GM12875 (cell line): ENCODE results near the gene NUDT12.

Source experiments
- H3K4me3 ChIP-seq: one replicate; pipeline ENCODE4 v1.5.1; 2011; ENCODE audit warnings: low read depth, low read length, control low read depth
- TF ChIP-seq, protein P1 (sequence below): IDR thresholded peaks from 2 replicates; pipeline ENCODE4 v1.5.1; 2011; ENCODE audit warnings: low read depth, mild to moderate bottlenecking, control low read depth, inconsistent platforms, low read length, moderate library complexity, borderline replicate concordance; ENCODE audit not compliant: insufficient read depth

NUDT12 gene

DNA sequence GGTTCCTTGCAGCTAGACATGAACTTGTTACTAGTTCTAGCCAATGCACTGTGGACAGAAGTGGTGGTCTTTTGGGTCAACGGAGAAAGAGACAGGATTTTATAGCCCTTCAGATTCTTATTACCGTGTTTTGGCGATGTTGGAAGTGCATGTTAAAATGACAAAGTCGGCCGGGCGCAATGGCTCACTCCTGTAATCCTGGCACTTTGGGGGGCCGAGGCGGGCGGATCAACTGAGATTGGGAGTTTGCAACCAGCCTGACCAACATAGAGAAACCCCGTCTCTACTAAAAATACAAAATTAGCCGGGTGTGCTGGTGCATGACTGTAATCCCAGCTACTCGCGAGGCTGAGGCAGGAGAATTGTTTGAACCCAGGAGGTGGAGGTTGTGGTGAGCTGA is 9.1 kb upstream of the NUDT12 start:
- H3K4me3 ChIP-seq: no peak overlapping the region
- TF ChIP-seq, protein P1, sequence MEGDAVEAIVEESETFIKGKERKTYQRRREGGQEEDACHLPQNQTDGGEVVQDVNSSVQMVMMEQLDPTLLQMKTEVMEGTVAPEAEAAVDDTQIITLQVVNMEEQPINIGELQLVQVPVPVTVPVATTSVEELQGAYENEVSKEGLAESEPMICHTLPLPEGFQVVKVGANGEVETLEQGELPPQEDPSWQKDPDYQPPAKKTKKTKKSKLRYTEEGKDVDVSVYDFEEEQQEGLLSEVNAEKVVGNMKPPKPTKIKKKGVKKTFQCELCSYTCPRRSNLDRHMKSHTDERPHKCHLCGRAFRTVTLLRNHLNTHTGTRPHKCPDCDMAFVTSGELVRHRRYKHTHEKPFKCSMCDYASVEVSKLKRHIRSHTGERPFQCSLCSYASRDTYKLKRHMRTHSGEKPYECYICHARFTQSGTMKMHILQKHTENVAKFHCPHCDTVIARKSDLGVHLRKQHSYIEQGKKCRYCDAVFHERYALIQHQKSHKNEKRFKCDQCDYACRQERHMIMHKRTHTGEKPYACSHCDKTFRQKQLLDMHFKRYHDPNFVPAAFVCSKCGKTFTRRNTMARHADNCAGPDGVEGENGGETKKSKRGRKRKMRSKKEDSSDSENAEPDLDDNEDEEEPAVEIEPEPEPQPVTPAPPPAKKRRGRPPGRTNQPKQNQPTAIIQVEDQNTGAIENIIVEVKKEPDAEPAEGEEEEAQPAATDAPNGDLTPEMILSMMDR: no peak

DNA sequence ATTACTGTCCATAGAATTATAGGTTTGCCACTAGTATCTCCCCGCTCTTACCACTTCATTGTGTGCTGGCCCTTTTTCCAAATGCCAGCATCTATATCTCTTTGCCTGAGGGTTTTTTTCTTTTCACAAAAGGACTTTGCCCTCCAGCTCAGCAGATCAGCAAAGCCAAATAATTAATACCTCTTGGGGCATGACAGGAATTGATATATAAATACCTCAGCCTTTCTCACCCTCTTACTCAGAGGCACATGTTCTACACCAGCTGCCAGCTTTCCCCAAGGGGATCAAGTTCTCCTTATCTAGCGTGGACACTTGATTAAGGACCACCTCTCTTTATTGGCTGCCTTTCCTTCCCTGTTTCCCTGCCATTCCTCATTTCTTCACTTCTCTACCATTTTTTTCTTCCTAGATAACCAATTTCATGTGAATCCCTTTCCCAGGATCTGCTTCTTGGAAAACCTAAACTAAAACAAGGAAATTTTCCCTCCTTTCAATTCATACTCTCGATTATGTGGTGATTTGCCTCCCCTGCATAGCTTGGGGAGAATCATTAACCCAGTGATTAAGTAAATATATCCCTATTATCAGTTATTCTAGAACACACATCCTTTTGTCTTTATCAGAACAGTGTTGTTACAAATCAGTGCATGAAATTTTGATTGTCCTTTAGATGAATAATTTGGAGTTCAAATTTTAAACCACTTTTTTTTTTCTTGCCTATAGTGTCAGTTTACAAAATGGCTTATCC is 6.9 kb upstream of the NUDT12 start:
- no peak overlapping the region for H3K4me3 ChIP-seq
- TF ChIP-seq, protein P1: no peak

DNA sequence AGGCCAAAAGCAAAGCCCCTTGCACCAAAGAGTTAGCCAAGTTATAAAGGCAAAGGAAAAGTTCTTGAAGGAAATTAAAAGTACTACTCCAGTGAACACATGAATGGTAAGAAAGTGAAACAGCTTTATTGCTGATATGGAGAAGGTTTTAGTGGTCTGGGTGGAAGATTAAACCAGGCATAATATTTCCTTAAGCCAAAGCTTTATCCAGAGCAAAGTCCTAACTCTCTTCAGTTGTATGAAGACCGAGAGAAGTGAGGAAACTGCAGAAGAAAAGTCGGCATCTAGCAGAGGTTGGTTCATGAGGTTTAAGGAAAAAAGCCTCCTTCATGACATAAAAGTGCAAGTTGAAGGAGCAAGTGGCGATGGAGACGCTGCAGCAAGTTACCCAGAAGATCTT is 3.1 kb upstream of the NUDT12 start:
- TF ChIP-seq, protein P1: no peak
- no peak overlapping the region for H3K4me3 ChIP-seq

GRCh38 chr5:103561685-103562452 is 720 bp downstream of the NUDT12 start:
- TF ChIP-seq, protein P1: no peak
- H3K4me3 ChIP-seq: peak overlapping the region; percentile 88

DNA sequence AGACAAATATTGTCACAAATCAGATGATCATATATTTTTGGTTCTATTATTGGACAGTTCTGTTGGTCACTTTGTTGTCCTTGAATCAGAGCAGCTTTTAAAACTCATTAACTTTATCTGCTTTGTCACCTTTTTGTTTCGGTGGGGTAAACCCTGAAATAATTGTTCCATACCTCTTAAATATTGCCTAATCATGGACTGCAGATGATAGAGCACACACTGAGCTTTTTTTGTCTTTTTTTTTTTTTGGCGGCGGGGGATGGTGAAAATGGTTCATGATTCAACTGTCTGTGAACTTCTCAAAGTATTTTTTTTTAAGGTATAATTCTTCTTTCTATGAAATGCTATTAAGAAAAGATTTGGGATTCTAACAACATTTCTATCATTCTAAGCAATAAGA is 1.8 kb downstream of the NUDT12 start:
- no peak overlapping the region for H3K4me3 ChIP-seq
- TF ChIP-seq, protein P1: no peak

DNA sequence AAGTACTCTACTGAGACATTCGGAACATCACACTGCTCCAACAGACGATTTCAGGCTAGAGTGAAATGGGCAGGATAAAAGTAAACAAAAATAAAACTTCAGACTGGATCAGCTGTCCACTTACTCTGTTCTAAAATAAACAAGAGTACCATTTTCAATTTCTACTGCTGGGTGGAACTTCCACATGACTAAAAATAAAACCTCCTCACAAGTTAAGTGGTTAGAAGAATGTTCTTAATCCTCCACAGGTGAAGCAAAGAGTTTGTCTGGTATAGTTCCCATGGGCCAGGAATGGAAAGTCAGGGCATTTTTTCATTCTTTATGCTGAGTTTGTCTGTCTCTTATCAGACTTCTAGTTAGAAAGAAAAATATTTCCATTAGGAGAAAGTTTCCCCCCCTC is 15.7 kb downstream of the NUDT12 start:
- H3K4me3 ChIP-seq: no peak overlapping the region
- TF ChIP-seq, protein P1: no peak

DNA sequence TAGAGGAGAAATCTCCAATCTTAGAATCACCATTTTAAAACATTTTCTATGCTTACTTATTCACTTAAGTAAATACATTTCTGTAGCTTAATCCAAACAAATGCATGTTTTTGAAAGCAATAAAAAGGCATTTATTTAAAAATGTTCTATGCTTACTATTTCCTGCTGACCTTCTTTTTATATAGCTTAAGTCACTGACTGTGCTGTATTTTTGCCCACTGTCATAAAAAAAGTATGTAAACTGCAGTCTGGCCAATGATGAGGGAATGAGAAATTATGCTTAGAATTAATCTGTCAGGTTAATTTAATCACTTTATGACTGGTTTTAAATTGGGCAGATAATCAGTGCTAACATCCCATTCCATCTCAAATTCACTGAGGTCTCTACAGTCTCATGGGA is 20.1 kb downstream of the NUDT12 start:
- TF ChIP-seq, protein P1: no peak
- no peak overlapping the region for H3K4me3 ChIP-seq
